Kidney glomerular epithelial cell (primary cell): Measurements from ENCODE around the gene PTPRN2.

Experiments used
- DNase-seq: peaks from one replicate; lab custom pipeline; 2025; lab: John Stamatoyannopoulos, UW

Gene PTPRN2

DNA sequence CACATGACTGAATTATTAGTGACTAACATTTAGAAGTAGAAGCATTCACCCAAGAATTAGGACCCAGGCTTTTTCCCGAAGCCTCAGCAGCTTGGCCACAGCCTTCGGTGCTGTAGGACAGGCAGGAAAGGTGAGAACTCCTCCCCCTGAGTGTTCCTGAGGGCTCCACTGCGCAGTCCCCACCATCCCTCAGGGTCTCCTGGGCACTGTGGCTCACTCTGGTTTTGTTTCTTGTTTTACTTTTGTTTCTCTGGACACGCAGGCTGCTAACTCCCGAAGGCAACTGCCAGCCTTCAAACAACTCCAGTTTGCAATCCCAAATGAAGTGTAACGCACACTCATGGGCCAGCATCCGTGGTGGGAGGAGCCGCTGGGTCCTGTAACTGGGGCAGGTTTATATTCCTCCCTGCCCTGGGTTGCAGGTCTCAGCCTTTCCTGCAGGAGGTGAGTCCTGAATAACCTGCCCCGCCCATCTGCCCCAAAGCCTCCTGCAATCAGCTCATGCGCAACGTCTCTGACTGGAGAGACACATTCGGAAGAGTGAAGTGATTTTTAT is 492.9 kb downstream of the PTPRN2 start:
- DNase-seq = no peak

DNA sequence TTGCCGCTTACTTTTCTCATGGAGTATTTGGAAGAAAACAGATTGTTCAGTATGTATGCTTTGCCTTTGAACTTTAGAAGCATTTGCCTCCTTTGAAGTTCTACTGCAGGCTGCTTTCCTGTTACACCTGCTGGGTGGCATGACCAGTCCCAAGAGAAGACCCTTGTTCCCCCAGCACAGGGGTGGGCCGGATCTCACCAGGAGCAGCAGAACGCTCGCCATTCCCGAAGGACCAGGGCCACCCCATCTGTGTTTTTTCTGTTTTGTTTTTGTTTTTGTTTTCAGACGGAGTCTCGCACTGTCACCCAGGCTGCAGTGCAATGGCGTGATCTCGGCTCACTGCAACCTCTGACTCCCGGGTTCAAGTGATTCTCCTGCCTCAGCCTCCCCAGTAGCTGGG is 493.6 kb downstream of the PTPRN2 start:
- DNase-seq = no peak

DNA sequence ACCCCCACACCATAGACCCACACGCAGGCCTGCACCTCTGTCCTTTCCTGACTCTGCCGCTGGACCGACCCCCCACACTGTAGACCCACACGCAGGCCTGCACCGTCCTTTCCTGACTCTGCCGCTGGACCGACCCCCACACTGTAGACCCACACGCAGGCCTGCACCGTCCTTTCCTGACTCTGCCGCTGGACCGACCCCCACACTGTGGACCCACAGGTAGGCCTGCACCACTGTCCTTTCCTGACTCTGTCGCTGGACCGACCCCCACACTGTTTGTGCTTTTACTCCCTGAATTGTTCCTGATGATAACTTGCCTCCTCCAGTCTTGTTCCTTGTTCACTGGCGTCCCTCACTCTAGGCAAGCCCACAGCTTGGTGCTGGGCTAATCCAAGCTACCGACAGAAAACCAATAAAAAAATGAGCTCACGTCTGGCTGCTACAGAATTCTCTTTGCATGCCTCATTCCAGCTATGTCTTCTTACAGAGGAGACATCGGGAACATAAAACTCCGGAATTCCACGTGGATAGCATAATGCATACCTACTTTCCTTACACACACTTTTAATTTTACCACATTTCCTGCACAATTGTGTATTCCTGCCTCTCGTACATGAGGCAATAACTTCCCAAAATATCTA is 494.3 kb downstream of the PTPRN2 start:
- DNase-seq = no peak

DNA sequence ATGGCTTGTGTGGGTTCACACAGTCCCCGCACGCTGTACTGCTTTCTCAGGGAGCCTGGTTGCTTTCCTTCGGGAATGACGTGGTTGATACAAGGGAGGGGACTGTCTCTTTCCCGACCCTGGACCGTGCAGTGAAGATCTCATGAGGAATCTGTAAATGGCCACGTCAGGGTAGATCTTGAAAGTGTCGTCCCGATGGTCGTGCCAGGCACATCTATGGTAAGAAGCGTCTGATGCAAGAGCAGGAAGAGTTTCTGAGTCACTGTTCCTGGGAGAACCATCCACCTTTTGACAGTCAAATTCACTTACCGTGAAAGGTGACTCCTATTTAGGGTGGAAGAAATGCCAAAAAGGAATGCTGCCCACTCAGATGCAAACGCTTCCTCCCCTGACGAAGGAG is 500.4 kb downstream of the PTPRN2 start:
- DNase-seq = no peak

DNA sequence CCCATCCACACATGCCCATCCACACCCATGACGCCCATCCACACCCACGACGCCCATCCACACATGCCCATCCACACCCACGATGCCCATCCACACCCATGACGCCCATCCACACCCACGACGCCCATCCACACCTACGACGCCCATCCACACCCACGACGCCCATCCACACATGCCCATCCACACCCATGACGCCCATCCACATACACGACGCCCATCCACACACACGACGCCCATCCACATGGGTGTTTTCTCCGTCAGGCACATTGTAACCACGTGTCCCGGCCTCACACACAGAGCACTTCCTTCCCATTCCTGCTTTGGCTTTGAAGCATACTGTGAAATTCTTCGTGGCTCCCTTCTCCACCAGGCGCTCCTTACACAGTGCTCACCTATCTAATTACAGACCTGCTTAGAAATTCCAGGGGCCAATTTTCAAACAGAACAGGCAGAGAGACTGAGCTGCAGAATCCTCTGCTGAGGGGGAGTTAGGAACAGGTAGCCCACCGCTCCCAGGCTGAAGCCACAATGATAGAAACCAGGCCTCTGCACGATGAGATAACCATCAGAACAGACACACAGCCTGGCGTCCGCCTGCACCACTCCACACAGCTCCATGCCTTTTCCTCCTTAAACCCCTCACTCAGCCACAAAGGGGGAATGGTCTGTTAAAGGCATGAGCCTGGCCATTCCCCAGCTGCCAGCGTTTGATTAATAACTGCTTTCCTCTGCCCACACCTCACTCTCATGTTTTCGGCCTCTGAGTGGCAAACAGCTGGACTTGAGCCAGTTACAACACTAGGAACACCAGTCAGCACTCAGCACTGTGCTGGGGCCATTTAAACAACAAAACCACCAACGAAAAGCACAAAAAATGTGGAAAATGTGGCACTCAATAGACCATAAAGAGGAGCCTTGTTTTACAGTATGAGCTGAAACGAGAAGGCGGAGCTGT is 501.6 kb downstream of the PTPRN2 start:
- DNase-seq = no peak

DNA sequence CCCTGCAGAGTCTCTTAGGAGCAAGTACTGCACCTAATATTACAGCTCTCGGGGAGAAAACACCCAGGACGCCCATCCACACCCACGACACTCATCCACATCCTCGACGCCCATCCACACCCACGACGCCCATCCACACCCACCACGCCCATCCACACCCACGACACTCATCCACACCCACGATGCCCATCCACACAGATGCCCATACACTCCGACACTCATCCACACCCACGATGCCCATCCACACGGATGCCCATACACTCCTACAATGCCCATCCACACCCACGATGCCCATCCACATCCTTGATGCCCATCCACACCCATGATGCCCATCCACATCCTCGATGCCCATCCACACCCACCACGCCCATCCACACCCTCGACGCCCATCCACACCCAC is 503.1 kb downstream of the PTPRN2 start:
- DNase-seq = no peak

DNA sequence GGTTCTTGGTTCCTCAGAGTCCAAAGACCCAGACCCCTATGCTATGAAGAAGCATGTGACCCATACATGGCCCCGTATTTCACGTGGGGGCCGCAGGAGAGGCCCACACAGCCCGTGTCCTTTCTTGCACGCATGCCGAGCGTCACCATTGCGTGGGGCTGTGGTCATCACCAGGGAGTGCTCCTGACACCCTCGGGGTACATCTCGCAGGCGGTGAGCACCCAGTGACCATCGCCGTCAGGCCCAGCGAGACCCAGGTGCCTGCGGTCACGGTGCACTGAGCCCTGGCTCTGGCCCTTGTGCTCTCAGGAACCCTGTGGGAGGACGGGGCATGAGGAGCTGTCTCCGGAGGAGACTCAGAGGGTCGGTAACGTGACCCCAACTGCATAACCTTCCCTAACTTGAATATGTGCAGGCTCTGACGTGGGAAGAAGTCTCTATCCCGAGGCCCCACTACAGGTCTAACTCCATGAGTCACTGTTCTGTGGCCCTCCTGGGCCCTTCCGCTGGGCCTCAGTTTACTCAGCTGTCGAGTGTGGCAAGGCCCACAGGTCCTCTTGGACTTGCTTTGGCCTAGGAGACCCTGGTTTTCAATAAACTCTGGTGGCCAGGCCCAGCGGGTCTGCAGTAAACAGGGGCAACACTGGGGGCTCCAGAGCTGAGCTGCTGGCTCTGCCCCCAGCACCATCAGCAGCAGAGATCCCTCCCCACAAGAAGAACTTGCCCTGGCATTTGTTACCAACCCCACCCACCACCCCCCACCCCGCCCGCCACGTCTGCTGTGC is 503.9 kb downstream of the PTPRN2 start:
- no peak for DNase-seq

DNA sequence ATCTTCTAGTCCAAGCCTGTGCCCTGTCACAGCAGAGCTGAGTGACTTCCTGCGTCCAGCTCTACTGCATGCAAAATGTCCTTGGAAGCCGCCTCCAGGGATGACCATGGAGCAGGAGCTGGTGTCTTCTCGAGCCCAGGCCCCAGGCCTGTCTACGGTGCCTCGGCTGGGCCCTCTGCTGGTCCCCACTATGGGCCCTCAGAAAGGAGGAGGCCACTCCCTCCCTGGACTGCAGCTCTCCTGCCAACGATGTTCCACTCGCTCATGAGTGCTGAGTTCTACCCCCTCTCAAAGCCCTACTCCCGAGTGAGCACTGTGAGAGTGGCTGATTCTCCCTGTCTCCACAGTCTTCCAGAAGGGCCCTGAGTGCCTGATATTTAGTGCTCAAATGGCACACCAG is 504.9 kb downstream of the PTPRN2 start:
- DNase-seq = no peak

DNA sequence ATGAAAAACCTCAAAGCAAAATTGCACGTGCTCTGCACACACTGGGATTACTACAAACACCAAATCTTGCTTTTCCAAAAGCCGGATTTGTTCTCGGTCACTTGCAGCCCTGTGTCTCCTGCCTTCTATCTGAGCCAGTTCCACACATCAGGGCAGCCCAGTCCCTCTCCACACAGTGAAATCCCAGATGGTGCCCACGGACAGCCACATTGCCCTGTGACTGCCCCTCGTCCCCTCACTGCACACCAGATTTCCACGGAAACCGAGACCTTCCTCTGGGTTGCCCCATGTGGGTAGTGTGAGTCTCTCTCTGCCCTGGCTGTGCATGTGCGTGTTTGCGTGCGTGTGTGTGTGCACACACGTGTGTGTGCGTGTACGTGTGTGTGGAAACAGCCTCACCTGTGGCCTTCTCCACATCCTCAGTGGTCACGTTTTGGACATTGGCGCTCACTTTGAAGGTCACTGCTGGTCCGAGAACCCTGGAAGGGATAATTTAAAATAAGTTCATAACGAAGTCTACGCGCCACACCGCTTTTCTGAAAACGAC is 506.7 kb downstream of the PTPRN2 start:
- no peak for DNase-seq

DNA sequence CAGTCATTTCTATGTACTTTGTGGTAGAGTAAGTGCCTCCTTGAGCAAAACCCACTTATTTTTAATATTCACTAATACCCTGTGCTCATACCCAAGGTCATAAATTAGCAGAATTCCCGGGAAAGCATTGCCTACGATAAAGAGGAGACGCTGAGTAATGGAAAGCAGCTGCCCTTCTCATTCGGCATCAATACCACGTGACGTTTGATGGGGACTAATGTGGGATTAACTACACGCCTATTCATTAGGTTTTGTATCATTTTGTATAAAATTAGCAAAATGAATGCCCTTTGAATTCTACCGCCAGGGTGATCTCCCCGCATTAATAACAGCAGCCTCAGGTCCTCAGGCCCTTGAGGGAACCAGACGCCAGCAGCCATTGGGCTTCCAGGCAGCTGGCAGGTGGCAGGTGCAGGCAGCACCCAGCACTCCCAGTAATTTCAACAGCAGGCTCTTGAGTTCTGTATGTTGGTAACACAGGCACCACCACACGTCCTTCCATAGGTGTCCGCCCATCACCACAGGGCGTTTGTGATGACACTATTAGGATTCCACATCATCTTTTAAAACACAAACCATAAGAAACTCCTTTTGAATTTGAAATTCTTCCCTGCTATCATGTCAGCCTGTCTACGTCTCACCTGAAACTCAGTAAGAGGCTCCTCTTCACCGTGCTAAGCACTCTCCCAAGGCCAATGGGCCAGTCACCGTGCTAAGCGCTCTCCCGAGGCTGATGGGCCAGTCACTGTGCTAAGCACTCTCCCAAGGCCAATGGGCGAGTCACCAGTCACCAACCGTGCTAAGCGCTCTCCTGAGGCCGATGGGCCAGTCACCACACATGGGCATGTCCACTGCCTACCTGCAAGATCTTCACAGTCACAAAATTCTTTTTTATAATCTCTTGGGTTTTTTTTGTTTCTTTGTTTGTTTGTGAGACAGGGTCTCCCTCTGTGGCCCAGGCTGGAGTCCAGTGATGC is 509.4 kb downstream of the PTPRN2 start:
- no peak for DNase-seq

DNA sequence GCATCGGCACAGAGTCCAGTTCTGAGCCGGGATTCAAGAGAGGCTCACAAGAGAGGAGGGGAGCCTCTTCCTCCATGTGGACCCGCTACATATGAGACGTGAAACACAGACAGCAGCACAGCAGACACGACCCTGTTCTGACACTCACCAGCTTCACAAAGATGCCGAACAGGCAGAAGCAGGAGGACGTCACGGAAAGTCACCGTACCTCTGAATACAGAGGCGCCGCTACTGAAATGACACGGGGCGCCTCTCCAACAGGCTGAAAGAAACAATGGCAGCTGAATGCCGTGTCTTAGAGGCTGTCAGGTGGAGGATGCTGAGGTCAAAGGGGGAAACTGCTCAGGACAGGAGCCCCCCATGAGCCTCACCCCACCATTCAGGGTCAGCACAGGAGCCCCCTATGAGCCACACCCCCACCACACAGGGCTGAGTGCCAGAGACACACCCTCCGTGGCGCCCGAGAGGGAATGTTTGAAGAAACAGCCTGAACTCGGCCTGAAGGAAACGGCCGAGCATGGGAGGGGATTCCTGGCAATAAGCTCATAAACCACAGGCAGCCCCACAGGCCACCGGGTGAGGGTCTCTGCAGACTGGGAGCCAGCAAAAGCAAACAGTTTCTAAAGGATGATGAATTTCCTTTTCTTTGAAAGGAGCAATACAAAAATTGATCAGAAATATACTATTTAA is 510.3 kb downstream of the PTPRN2 start:
- no peak for DNase-seq

DNA sequence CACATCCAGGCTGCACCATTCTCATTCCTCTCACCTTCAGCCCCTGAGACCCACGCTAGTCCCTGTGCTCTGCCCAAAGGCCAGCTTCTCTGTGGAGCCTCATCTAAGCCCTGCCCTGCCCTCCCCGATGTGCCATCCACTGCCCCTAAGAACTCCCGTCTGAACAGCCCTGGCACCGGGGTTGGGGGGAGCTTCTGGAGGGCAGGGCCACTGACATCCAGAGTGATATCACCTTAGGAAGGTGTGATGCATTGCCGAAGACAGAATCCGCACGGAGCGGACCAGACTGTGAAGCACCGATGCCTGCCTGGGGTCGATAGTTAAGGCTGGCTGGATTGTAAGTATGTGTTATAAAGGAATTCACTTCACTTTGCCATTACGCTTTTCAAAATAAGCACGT is 511.0 kb downstream of the PTPRN2 start:
- no peak for DNase-seq

DNA sequence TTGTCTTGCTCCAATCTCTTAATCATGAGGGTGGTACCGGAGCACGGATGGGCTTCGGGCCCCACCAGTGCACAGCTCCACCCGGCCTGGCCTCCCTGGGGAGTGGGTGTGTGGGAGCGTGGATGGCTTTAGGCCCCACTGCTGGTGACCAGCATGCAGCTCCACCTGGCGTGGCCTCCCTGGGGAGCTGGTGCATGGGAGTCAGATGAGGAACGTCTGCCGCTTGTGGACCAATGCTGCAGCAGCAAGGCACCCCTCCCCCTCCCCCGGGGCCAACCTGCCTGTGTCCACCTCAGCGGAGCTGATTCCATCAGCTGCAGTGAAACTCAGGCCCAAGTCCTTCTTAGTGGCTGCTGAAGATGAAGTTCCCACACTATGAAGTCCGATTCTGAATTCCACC is 511.4 kb downstream of the PTPRN2 start:
- no peak for DNase-seq

DNA sequence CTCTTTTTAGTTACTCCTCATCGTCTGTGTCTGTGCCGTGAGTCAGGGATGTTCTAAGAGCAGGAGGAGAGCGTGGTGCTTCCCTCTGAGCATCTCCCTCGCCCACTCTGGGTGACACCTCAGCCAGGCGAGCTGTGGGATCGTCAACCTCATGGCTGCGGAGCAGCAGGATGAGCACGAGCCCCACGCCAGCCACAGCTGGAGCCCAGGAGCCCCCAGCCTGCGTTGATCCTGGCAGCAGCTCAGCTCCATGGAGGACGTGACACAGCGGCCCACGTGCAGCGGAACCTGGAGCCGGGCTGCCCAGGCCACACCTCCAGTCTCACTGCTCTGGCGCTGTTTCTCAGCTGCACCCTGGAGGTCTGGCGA is 512.0 kb downstream of the PTPRN2 start:
- no peak for DNase-seq

DNA sequence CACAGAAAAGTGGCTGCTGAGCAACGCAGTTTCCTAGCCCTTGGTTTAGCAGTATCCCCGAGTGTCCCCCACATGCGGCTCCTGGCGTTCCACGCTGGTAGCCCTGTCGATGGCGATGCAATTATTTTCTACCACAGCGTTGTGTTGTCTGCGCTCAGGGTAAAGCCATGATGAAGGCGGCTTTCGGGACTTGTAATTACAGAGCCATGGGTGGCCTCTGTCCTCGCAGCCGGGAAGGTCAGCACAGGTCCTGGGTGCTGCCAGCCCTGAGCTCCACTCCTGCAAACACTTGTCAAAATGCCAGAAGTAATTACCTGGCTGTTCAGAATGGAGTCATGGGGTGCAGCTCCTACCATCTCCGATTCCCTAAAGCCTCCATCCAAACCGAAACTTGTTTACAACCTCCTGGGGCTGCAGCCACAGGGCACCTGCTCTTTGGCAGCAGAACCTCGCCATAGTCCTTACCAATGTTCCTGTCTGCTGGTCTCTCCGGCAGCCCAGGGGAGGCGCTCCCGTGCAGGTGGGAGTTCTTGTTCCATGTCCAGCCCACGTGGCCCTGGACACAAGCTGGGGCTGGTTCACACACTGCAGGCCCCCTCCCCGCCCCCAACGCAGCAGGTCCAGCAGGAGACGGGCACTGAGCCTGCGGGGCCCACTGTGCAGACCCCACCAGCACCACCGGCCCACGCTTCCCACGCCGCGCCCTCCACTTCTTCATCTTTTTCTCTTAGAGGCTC is 512.6 kb downstream of the PTPRN2 start:
- DNase-seq = no peak

DNA sequence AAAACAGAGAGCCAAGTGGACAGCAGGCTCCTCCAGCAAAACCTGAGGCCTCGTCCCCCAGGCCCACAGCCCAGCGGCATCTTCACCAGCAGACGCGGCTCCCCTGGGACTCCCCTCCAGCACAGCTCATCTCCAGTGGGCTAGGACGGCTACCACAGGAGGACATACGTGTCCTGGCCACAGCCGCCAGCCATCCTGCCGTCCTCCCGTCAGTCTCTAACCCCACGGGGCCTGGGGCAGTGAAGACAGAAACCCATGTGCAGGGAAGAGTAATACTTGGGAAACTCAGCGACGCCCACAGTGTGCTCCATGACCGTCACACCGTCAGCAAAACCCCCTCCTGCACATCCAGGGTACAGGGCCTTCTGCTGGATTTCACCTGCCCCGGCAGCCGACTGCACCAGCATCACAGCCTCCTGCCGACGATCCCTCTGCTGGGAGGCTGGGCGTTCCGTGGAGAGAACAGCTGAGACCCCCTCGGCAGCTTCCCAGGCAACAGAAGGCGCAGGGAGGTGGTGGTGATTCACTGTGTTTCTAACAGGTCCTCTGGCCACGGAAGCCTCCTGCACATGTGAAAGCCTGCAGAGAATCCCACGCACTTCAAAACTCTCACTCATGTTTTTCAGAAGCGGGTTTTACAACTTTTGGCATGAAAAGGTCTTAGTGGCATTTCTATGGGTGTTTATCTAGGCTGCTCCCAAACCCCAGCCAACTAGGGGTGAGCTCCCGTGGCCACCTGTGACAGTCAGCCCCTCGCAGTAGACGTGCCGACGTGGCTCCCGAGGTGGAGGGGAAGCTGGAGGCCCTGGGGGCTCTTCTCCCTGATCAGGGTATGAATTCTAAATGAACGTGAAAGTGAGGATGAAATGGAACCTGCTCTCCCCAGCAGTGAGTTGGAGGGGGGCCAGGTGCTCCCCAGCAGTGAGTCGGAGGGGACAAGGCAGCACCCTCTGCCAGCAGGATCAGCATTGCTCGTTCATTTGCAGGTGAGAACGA is 513.5 kb downstream of the PTPRN2 start:
- DNase-seq = no peak

DNA sequence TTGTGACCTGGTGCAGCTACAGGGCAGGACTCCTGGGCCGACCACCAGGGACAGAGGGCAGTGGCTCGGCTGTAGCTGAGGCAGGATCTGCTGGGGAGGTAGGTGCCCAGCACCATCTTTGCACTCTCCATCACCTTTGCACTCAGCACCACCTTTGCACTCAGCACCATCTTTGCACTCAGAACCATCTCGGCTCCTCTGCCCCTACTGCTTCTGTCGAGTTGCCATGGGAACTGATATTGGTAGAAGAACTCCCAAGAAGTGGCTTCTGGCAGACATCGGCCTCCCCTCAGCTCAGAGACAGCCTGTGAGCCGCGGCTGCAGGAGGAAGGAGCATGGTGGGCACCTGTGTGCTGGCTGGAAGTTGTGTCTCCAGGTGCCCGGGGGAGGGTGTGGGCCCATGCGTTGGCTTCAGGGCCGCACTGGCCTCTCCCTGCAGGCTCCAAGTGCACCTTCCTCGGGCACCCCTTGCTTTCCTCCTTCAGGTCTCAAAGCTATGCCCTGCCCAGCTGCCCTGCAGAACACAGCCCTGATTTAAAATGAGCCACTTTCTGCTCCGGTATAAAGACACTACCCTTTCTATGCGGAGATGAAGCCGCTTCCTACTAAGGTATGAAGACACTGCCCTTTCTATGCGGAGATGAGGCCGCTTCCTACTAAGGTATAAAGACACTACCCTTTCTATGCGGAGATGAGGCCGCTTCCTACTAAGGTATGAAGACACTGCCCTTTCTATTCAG is 514.5 kb downstream of the PTPRN2 start:
- no peak for DNase-seq
